GM19193 (cell line): ENCODE measurements around the gene SPTBN4.

Experiments
- POLR2A ChIP-seq: IDR thresholded peaks from 4 replicates; pipeline ENCODE4 v1.6.1; 2011; ENCODE audit not compliant: insufficient read depth, insufficient read length; ENCODE audit errors: extremely low read depth

SPTBN4 gene

DNA sequence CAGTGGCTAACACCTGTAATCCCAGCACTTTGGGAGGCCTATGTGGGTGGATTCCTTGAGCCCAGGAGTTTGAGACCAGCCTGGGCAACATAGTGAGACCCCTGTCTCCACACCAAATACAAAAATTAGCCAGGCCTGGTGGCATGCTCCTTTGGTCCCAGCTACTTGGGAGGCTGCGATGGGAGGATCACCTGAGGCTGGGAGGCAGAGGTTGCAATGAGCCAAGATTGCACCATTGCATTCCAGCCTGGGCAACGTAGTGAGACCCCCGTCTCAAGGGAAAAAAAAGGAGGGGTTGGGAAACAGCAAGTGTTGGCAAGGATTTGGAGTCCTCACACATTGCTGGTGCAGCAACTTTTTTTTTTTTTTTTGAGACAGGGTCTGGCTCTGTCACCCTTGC lies 19.2 kb downstream of the SPTBN4 start:
- TF ChIP-seq POLR2A, result no peak

DNA sequence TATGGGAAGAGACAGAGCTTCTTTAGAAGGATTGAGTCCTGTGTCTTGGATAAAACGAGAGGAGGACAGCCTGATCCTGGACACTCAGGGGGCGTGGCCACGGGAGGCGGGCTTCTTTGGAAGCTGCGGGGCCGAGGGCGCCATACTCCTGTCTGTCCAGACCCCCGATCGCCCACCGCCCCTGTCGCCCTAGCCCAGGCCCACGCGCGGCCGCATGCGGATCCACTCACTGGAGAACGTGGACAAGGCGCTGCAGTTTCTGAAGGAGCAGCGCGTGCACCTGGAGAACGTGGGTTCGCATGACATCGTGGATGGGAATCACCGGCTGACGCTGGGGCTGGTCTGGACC lies 23.1 kb downstream of the SPTBN4 start:
- no peak for TF ChIP-seq POLR2A

DNA sequence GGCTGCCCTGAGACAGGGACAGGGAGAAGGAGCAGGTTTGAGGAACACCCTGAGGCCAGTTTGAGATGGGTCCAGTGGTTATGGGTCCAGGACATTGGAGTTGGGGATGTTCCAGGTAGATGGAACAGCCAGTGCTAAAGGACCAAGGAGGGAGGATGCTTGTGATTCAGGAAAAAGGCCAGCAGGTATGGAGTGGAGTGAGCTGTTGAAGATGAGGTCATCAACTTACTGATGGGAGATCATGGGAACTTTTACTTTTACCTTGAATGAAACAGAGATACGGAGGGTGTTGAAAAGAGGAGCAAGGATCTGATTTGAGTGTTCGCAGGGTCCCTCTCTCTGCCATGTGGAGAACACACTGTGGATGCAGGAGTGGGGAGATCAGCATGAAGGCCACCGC lies 25.5 kb downstream of the SPTBN4 start:
- no peak for TF ChIP-seq POLR2A

DNA sequence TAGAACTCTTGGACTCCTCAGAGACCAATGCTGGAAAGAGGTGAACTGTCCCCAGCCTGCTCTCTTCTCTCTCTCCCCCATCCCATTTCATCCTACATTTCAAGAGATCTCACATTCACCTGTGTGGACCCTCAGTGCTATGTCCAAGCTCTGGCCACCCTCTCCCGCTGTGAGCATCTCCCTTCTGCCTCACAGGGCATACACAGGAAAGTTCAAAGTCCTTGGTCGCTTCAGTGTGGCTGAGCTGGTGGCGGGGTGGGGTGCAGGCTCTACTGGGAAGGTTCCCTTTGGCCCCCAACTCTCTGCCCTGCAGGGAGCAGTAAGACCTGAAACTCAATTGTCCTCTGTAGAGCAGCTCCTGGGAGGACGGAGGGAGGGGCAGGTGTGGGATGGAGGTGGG lies 27.0 kb downstream of the SPTBN4 start:
- no peak for TF ChIP-seq POLR2A

DNA sequence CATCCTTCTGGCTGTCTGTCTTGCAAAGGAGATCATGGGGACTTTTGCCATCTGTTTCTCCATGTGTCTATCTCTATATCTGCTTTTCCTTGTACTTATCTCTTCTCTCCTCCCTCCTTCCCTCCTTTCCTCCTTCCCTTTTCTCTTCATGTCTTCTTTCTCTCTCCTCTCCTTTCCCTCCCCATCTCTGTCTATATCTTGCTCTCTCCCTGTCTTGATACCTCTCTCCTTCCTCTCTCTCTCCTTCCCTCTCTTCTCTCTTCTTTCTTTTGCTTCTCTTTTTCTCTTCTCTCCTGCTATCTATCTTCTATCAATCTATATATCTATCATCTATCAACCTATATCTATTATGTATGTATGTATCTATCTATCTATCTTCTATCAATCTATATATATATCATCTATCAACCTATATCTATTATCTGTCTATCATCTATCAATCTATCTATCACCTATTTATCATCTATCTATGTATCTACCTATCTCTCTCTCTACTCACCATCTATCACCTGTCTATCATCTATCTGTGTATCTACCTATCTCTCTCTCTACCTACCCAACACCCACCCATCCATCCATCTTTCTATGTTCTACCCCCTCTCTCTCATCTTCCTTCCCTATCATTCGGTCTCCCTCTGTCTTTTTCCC lies 27.5 kb downstream of the SPTBN4 start:
- TF ChIP-seq POLR2A, result no peak

DNA sequence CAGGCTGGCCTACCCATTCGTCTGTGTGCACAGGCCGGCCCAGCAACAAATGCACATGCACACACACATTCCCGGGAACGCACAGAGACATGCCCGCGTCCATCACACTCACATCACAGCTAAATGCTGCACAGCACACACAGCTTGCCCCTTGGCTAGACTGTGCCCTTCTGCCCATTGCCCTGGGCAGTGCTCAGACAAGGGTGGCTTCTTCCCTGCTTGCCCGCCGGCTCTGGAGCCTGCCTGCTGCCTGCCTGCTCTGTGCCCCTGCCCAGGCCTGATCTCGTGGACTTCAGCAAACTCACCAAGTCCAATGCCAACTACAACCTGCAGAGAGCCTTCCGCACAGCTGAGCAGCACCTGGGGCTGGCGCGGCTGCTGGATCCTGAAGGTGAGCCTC lies 30.4 kb downstream of the SPTBN4 start:
- TF ChIP-seq POLR2A, result no peak

DNA sequence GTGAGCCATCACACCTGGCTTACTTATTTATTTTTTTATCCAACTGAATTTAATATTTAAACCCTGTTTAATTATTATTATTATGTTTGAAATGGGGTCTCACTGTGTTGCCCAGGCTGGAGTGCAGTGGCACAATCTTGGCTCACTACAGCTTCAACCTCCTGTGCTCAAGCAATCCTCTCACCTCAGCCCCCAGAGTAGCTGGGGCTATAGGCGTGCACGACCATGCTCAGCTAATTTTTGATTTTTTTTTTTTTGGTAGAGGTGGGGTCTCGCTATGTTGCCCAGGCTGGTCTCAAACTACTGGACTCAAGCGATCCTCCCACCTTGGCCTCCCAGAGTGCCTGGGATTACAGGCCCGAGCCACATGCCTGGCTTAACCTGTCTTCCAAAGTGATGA lies 32.5 kb downstream of the SPTBN4 start:
- no peak for TF ChIP-seq POLR2A

DNA sequence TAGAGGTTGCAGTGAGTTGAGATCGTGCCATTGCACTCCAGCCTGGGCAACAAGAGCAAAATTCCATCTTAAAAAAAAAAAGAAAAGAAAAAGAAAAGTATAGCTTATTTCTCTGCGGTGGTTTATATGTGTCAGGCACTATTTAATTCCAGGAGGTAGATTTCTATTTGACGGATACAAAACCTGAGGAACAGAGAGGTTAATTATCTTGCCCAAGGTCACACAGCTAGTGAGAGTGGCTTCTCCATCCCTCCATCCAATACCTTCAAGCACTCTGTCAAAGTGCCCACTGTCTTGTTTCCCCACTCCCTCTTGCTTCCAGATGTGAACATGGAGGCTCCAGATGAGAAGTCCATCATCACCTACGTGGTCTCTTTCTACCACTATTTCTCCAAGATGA lies 34.8 kb downstream of the SPTBN4 start:
- TF ChIP-seq POLR2A, result no peak

DNA sequence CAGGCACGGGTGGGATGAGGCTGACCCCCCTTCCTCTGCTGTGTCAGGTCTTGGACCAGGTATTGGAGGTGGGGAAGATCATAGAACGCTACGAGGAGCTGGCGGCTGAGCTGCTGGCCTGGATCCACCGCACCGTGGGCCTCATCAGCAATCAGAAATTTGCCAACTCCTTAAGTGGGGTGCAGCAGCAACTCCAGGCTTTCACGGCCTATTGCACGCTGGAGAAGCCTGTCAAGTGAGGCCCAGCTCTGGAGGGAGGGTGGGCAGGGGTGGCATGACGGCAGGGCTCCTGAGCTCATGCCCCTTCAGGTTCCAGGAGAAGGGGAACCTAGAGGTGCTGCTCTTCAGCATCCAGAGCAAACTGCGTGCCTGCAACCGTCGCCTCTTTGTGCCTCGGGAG lies 35.3 kb downstream of the SPTBN4 start:
- no peak for TF ChIP-seq POLR2A

DNA sequence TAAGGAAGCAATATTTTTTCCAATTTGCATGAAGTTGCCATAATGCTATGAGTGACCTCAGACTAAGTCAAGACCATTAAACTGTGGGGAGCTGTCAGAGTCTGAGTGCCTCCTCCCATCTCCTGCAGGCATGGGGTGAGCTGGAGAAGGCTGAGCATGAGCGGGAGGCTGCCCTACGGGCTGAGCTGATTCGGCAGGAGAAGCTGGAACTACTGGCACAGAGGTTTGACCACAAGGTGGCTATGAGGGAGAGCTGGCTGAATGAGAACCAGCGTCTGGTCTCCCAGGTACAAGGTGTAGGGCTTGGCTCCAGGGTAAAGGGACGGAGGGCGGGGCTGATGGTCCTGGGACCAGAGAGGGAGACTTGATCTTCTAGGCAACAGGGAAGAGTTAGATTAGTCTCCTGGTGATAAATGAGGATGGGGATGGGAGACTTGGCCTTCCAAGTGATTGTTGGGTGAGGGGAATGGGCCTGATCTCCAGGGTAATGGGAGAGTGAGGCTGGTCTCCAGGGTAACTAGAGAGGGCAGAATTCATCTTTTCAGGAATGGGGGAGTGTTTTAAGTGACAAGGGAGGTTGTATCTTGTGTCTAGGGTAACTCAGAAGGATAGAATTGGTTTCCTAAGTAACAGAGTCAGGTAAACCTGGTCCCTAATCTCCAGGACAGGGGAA lies 36.0 kb downstream of the SPTBN4 start:
- TF ChIP-seq POLR2A, result no peak

DNA sequence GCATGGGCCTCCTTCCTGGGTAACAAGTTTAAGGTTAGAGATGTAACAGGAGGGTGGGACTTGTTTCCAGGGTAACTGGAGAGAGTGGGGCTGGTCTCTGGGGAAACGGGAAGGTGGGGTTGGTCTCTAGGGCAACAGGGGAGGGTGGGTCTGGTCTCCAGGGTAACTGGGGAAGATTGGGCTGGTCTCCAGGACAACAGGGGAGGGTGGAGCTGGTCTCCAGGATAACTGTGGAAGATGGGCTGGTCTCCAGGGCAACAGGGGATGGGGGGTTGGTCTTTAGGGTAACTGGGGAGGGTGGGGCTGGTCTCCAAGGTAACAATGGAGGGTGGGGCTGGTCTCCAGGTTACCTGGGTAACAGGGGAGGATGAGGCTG lies 36.5 kb downstream of the SPTBN4 start:
- TF ChIP-seq POLR2A, result no peak

DNA sequence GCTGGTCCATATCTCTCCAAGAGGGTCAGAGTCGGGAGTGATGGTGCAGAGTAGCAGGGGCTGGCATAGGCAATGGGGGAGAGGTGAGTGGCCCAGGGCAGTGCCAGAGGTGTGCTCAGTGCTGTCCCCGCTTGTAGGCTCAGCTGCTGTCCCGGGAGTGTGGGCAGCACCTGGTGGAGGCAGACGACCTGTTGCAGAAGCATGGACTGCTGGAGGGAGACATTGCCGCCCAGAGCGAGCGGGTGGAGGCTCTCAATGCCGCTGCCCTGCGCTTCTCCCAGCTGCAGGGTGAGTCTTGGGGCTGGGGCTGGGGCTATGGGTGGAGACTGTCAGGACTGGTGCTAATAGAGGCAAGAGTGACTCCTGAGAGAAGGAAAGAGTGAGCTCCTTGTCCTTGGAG lies 39.3 kb downstream of the SPTBN4 start:
- TF ChIP-seq POLR2A, result no peak

DNA sequence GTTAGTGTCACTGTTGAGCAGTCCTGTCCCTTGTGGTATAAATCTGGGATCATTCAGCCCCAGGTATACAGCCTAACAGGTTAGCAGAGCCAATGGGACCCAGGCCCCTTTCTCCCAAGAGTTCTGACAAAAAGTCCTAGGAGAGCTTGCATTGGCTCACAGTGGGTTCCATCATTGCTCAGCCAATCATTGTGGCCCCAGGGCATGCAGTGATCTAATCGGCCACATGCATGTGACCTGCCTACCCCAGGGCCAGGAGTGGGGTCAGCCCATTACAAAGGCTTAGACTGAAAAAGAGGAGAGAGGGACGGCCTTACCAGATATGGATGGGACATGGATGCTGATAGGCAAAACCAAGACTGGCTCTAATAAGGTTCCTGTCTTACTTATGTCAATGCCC lies 41.1 kb downstream of the SPTBN4 start:
- no peak for TF ChIP-seq POLR2A

DNA sequence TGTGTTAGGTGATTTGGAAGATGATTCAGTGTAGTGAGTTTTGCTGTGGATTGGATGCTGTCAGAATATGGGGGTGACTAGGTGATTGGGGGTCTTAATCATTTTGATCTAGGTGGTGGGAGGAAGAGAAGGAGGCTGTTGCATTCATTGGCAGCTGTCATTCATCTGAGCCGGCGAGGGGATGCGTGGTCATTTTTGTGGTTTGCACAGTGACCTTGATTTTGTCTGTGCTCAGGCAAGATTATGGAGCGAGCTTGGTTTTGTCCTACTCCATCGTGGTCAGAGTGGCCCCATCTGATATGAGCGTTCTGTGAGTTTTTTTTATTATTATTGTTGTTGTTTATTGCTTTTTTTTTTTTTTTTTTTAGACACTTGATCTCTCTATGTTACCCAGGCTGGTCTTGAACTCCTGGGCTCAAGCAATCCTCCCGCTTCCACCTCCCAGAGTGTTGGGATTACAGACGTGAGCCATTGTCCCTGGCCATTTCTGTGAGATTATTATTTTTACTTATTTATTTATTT lies 42.0 kb downstream of the SPTBN4 start:
- no peak for TF ChIP-seq POLR2A

DNA sequence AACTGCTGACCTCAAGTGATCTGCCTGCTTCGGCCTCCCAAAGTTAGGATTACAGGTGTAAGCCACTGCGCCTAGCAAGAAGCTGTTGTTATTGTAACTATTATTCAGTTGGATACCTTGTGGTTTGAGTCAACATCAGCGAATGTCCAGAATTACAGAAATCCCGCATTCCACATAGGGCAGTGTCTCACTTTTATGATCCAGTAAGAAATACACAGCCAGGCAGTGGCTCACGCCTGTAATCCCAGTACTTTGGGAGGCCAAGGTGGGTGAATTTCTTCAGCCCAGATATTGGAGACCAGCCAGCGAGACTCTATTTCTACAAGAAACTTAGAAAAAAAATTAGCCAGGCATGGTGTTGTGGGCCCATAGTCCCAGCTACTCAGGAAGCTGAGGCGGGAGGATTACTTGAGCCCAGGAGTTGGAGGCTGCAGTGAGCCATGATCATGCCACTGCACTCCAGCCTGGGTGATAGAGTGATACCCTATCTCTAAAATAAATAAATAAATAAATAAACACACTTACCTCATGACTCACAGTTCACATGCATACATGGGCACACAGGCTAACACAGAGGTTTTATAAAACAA lies 43.8 kb downstream of the SPTBN4 start:
- no peak for TF ChIP-seq POLR2A

DNA sequence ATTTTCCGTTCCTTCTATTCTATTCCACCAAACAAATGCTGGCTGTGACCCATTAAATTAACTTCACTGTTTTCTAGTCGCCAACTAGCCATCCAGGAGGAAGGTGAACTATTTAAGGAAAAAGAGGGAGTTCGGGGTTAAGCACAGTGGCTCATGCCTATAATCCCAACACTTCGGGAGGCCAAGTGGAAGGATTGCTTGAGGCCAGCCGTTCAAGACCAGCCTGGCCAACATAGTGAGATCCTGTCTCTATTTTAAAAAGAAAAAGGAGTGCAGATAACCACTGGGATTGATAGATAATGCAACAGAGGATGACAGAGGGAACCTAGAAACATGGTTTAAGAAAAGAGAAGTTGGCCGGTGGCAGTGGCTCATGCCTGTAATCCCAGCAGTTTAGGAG lies 44.7 kb downstream of the SPTBN4 start:
- no peak for TF ChIP-seq POLR2A
